Progenitor cell of endocrine pancreas (in vitro differentiated cells): ENCODE data around the gene METTL21A. TPM values are rescaled to one million over a fixed set of nuclear protein-coding genes. Genes with fewer than 3 reads are reported as not detected.
"Not testable (repeated sequence)": the region's sequence is repeated elsewhere in the genome, so short reads cannot be mapped to it uniquely, and the experiment has no call there.

Source experiments
- DNase-seq: peaks from one replicate; pipeline ENCODE4 v3.0.0; 2021; ENCODE audit warnings: low spot score; ENCODE audit not compliant: unreplicated experiment
- H3K27ac Mint-ChIP-seq: 2 replicates; pipeline ENCODE4 v1.8.0; 2021; ENCODE audit warnings: mild to moderate bottlenecking, moderate library complexity, mixed read lengths
- H3K27me3 Mint-ChIP-seq: 2 replicates; pipeline ENCODE4 v1.8.0; 2021; ENCODE audit warnings: mixed read lengths
- H3K36me3 Mint-ChIP-seq: 2 replicates; pipeline ENCODE4 v1.8.0; 2022; ENCODE audit warnings: mixed read lengths; ENCODE audit not compliant: insufficient read depth
- H3K4me1 Mint-ChIP-seq: 2 replicates; pipeline ENCODE4 v1.8.0; 2021; ENCODE audit warnings: low read depth, mixed read lengths
- H3K4me3 Mint-ChIP-seq: 2 replicates; pipeline ENCODE4 v1.8.0; 2021; ENCODE audit warnings: low read depth, mild to moderate bottlenecking, moderate library complexity, mixed read lengths
- H3K9me3 Mint-ChIP-seq: 2 replicates; pipeline ENCODE4 v1.8.0; 2021; ENCODE audit warnings: low read depth, mixed read lengths
- total RNA-seq: library from RNA; stranded (reverse); gene quantifications from 2 replicates; pipeline ENCODE4 v1.2.1, GENCODE V29; 2021
- TF ChIP-seq, protein P1 (sequence below): fragments of 200-600 bp; sonication (generic); IDR thresholded peaks from one replicate; pipeline ENCODE4 v1.5.0; 2021; ENCODE audit warnings: antibody characterized with exemption, mild to moderate bottlenecking; ENCODE audit not compliant: unreplicated experiment

METTL21A gene
- total RNA-seq, 1 donor from 2014 or later: 32.6 TPM

DNA sequence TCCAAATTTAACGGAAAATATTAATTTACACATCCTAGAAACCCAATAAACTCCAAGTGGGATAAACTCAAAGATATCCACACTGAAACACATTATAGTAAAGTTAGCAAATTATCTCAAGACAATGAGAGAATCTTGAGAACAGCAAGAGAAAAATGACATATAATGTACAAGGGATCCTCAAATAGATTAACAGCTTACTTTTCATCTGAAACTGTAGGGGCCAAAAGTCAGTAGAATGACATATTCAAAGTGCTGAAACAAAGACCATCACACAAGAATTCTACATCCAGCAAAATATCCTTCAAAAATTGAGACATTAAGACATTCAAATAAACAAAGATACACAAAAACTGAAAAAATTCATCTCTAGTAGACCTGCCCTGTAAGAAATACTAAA, 18.7 kb upstream of the METTL21A start:
- Mint-ChIP-seq H3K4me3 (no peak overlapping the region), H3K9me3 (peaks cover 2% of the 10 kb centered on the region), H3K27me3 (no peaks in the 10 kb centered on the region), H3K27ac (no peak overlapping the region), H3K36me3 (no peaks in the 10 kb centered on the region), H3K4me1 (no peaks in the 10 kb centered on the region)
- TF ChIP-seq, protein P1, sequence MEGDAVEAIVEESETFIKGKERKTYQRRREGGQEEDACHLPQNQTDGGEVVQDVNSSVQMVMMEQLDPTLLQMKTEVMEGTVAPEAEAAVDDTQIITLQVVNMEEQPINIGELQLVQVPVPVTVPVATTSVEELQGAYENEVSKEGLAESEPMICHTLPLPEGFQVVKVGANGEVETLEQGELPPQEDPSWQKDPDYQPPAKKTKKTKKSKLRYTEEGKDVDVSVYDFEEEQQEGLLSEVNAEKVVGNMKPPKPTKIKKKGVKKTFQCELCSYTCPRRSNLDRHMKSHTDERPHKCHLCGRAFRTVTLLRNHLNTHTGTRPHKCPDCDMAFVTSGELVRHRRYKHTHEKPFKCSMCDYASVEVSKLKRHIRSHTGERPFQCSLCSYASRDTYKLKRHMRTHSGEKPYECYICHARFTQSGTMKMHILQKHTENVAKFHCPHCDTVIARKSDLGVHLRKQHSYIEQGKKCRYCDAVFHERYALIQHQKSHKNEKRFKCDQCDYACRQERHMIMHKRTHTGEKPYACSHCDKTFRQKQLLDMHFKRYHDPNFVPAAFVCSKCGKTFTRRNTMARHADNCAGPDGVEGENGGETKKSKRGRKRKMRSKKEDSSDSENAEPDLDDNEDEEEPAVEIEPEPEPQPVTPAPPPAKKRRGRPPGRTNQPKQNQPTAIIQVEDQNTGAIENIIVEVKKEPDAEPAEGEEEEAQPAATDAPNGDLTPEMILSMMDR: no peak
- no peak for DNase-seq

DNA sequence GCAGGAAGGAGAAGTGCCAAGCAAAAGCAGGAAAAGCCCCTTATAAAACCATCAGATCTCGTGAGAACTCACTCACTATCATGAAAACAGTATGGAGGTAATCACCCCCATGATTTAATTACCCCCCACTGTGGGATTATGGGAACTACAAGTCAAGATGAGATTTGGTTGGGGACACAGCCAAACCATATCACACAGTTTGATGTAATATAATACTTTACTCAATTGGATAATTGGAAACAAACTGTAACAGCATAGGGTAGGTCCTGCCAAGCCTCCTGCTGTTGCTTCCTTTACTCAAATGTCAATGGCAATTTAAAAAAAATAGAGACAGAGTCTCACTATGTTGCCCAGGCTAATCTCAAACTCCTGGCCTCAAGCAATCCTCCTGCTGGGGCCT, 15.5 kb upstream of the METTL21A start:
- H3K4me1 Mint-ChIP-seq: no peaks in the 10 kb centered on the region
- no peaks in the 10 kb centered on the region for H3K27me3 Mint-ChIP-seq
- peaks cover 2% of the 10 kb centered on the region for H3K9me3 Mint-ChIP-seq
- no peak overlapping the region for H3K4me3 Mint-ChIP-seq
- no peak for DNase-seq
- H3K27ac Mint-ChIP-seq: no peak overlapping the region
- no peaks in the 10 kb centered on the region for H3K36me3 Mint-ChIP-seq
- TF ChIP-seq, protein P1: no peak

DNA sequence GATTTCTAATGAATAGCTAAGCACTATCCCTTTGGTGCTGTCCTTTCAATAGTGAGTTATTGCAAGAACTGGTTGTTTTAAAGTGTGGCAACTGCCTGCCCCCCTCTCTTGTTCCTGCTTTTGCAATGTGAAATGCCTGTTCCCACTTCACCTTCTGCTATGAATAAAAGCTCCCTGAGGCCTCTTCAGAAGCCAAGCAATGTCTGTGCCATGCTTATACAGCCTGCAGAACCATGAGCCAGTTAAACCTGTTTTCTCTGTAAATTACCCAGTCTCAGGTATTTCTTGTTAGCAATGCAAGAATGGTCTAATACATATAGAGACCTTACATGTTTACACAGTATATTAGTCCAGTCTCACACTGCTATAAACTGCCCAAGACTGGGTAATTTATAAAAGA, 15.0 kb upstream of the METTL21A start:
- Mint-ChIP-seq H3K27ac (no peak overlapping the region), H3K27me3 (no peaks in the 10 kb centered on the region), H3K4me1 (no peaks in the 10 kb centered on the region), H3K4me3 (no peak overlapping the region), H3K36me3 (no peaks in the 10 kb centered on the region), H3K9me3 (peaks cover 2% of the 10 kb centered on the region)
- DNase-seq: no peak
- TF ChIP-seq, protein P1: no peak

DNA sequence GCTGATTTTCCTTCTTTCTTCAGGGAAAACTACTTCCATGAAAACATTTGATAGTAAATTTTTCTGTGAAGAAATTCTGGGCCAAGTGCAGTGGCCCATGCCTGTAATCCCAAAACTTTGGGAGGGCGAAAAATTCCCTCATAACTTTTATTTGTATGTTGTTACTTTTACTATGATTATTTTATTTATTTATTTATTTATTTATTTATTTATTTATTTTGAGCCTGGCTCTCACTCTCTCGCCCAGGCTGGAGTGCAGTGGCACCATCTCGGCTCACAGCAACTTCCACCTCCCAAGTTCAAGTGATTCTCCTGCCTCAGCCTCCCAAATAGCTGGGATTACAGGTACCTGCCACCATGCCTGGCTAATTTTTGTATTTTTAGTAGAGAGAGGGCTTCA, 14.1 kb upstream of the METTL21A start:
- not testable (repeated sequence) for H3K27ac Mint-ChIP-seq, H3K9me3 Mint-ChIP-seq, H3K4me3 Mint-ChIP-seq, H3K4me1 Mint-ChIP-seq, DNase-seq, H3K27me3 Mint-ChIP-seq, H3K36me3 Mint-ChIP-seq

DNA sequence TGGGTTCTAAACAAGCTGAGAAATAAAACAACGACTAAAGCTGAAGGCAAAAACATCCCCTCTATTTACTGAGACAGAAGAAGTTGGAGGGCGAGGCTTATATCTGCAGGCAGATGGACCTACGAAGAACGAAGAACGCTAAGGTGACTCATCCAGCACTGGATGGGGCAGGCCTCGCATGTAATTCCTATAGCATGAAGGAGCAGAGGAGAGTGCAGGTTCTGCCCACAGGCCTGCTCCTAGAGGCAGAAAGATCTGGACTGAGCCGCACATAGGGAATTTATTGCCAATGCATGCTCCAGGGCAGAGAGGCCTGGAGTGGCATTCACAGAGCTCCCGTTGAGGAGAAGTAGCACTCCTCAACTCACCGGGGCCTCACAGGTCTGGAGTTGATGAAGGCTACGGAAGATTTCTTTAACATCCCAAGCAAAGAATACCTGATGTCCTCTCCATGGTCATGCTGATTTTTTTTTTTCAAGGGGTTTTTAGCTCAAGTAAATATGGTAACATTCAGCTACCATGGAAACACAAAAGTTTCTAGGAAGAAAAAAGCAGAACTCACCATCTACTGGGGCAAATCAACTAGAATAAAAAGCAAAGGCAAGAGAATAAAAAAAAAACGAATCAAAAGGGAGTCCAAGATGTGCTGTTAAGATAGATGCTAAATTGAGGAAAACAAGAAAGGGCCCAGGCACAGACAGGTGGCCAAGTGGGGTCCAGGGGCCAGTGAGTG, 10.4 kb upstream of the METTL21A start:
- no peak overlapping the region for H3K27ac Mint-ChIP-seq
- no peak overlapping the region for H3K4me3 Mint-ChIP-seq
- H3K27me3 Mint-ChIP-seq: no peaks in the 10 kb centered on the region
- TF ChIP-seq, protein P1: no peak
- H3K9me3 Mint-ChIP-seq: no peaks in the 10 kb centered on the region
- H3K36me3 Mint-ChIP-seq: no peaks in the 10 kb centered on the region
- H3K4me1 Mint-ChIP-seq: no peaks in the 10 kb centered on the region
- DNase-seq: no peak

DNA sequence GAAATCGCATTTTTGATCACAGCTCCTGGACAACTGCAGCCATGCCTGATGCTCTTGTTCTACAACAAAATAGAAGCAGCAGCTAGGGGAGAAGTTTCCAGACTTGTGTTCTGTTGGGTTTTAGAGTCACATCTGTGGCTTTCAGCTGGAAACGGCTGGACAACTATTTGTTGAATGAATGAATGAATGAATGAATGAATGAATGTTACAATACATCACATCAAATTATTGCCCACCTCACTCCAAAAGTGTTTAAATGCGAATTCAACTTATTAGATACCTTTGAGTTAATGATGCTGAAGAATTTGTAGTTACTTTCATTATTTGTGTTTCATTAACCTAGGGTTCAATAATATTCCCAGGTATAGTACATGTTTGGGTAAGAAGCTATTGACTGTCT, 8.5 kb upstream of the METTL21A start:
- H3K36me3 Mint-ChIP-seq: no peaks in the 10 kb centered on the region
- no peaks in the 10 kb centered on the region for H3K27me3 Mint-ChIP-seq
- no peaks in the 10 kb centered on the region for H3K4me1 Mint-ChIP-seq
- H3K4me3 Mint-ChIP-seq: no peak overlapping the region
- DNase-seq: no peak
- TF ChIP-seq, protein P1: no peak
- H3K9me3 Mint-ChIP-seq: no peaks in the 10 kb centered on the region
- no peak overlapping the region for H3K27ac Mint-ChIP-seq
